GM21423 (cell line): ENCODE results near the gene MAU2.

Experiments
- ATAC-seq: cut with Tn5 transposase; IDR thresholded peaks from one replicate; pipeline ENCODE4 v1.9.1; 2021; ENCODE audit warnings: mild to moderate bottlenecking, moderate library complexity; ENCODE audit not compliant: unreplicated experiment

MAU2 gene

GRCh38 chr19:19320361-19321140, at the start of gene MAU2, which contains the start of gene SUGP1:
Gene MAU2 (plus strand): TSS chr19:19320829. CDS start chr19:19320860, 31 bp downstream.
Gene SUGP1 (minus strand): TSS chr19:19320509. CDS start chr19:19320496, 13 bp downstream.
- ATAC-seq: peak; percentile 92

- ATAC-seq: no peak
These were observed 48.6 kb upstream of the MAU2 start for GRCh38 chr19:19271828-19272599.

- ATAC-seq: no peak
These were observed 46.5 kb upstream of the MAU2 start for GRCh38 chr19:19274146-19274545.

GRCh38 chr19:19274716-19275565, 45.7 kb upstream of the MAU2 start:
- ATAC-seq: no peak

- ATAC-seq: no peak
These were observed 44.2 kb upstream of the MAU2 start for GRCh38 chr19:19276386-19276785.

GRCh38 chr19:19276851-19277250, 43.8 kb upstream of the MAU2 start:
- ATAC-seq: no peak

GRCh38 chr19:19278315-19278714, 42.3 kb upstream of the MAU2 start:
- no peak for ATAC-seq

GRCh38 chr19:19279062-19279612, 41.5 kb upstream of the MAU2 start:
- ATAC-seq: no peak

- ATAC-seq: no peak
These were observed 40.8 kb upstream of the MAU2 start for GRCh38 chr19:19279853-19280252.

- ATAC-seq: no peak
These were observed 40.1 kb upstream of the MAU2 start for GRCh38 chr19:19280561-19280960.

GRCh38 chr19:19285686-19286085, 34.9 kb upstream of the MAU2 start:
- ATAC-seq: no peak

- ATAC-seq: no peak
These were observed 28.0 kb upstream of the MAU2 start for GRCh38 chr19:19292607-19293006.

- no peak for ATAC-seq
These were observed 25.7 kb upstream of the MAU2 start for GRCh38 chr19:19294914-19295313.

- ATAC-seq: no peak
These were observed 23.5 kb upstream of the MAU2 start for GRCh38 chr19:19296953-19297689.

- ATAC-seq: no peak
These were observed 22.9 kb upstream of the MAU2 start for GRCh38 chr19:19297759-19298158.

GRCh38 chr19:19300613-19301012, 20.0 kb upstream of the MAU2 start:
- ATAC-seq: no peak

- ATAC-seq: no peak
These were observed 17.2 kb upstream of the MAU2 start for GRCh38 chr19:19303411-19303810.

GRCh38 chr19:19304186-19304965, 16.3 kb upstream of the MAU2 start:
- no peak for ATAC-seq

- no peak for ATAC-seq
These were observed 15.6 kb upstream of the MAU2 start for GRCh38 chr19:19305066-19305465.
